D341Med (cell line): ENCODE data around the gene NLRP6.
"Not testable (repeated sequence)": the region's sequence is repeated elsewhere in the genome, so short reads cannot be mapped to it uniquely, and the experiment has no call there.

ENCODE experiments used
- DNase-seq: peaks from one replicate; pipeline ENCODE4 v3.0.0; 2012; ENCODE audit warnings: low spot score

NLRP6 gene

DNA sequence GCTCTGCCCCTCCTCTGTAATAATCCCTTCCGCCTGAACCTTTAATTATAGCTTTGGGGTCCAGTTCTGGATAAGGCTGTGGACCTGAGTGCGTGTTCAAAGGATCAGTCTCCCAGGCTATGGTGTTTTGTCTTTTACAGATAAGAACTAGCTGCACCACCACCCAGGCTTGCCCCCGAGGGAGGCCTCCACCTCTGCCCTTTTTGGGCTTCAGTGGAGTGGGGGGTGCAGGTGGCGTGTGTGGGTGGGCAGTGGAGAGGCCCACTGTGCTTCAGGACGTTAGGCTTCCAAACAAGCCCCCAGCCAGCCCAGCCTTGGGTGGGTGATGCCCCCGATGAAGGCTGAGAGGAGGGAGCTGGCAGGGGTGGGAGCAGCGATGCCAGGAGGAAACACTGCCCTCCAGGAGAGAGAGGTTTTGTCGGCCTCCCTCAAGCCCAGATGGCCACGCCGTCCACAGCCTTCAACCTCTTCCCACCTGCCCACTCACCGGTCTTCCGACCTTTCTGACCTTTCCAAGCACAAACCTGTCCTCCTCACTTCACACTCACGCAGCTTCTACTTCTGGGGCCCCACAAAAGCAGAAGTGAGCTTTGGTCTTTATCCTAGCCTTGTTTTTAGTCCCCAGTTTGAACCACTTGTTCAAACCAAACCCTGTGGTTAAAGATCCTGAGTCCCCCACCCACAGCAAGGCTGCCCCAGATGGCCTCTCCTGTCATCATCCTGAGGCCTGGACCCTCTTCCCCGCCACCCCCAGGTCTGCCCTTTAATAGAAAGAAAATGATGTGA lies 21.1 kb upstream of the NLRP6 start:
- no peak for DNase-seq

DNA sequence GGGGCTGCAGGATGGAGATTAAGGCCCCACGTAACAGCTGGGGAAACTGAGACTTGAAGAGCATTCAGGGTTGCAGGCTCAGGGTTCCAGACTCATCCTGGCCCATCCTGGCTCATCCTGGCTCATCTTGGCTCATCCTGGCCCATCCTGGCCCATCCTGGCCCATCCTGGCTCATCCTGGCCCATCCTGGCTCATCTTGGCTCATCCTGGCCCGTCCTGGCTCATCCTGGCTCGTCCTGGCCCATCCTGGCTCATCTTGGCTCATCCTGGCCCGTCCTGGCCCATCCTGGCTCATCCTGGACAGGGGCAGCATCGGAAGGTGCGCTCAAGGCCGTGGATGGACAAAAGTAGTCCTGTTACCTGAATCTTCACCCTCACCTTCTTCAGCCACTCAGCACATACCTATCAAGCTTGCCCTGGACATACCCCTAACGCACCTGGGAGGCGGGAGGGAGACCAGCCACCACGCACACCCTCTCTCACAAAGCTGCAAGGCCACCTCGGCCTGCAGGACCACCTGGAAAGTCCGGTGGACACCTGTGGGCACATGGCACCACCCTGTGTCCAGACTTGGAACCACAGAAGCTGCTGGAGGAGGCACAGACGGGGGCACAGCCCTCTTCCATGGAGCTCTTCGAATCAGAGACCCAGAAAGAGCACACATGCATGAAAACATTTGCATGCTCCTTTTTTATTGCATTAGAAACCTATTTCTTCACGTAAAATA lies 20.3 kb upstream of the NLRP6 start:
- no peak for DNase-seq

DNA sequence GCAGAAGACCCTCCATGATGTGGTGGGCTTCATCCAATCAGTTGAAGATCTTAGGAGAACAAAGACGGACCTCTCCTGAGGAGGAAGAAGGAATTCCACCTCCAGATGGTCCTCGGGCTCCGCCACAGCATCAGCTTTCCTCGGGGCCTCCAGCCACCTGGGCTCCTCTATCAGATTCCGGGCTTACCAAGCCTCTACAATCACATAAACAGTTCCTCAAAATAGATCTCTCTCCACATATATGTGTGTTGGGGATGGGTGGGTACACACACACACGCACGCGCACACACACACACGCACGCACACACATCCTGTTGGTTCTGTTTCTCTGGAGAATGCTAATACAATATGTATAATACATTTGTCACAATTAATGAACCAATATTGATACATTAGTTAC lies 18.8 kb upstream of the NLRP6 start:
- DNase-seq, result no peak

- DNase-seq, result no peak
These were observed 16.6 kb upstream of the NLRP6 start for GRCh38 chr11:261624-262023.

DNA sequence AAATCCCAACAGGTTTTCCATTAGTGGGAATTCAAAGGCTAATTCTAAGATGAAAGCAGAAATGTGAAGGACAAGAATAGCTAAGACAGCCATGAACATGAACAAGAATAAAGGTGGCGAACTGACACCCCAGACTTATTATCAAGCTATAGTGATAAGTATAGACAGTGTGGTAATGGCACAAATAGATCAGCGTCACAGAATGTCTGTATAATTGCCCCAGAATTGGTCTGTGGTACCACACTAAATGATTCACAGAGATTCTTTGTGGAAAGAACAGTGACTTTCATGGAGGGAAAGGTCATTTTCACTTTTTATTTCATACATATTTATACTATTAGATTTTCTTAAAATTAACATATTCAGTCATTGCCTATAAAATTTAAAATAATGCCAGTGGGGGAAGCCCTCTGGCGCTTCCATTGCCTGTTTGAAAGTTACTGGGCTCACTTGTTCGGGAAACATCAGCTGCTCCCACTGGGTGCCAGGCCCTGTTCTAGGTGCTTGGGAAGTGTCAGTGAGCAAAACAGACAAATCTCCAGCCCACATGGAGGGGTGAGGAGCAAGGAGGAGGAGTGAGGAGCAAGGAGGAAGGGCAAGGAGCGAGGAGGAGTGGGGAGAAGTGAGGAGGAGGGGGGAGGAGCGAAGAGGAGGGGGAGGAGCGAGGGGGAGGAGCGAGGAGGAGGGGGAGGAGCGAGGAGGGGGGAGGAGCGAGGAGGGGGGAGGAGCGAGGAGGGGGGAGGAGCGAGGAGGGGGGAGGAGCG lies 11.3 kb upstream of the NLRP6 start:
- DNase-seq, result no peak

DNA sequence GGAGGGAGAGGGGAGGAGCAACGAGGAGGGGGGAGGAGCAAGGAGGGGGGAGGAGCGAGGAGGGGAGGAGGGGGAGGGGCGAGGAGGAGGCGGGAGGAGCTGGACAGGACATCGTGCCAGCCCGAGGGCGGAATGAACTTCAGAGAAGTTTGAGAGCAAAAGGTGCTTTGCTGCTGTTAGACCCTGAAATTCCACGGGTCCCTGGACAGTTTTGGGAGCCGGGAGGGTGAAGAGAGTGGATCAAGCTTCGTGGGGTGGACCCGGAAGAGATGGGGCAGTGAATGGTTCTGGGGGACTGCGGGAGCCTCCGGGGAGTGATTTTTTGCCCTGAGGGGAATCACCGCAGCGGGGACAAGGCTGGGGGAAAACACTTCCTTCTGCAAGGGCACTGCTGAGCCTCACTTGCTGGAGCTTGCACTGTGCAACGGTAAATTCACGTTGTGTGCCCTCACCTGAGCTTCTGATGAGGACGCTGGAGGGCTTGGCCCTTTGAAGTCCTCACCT lies 10.7 kb upstream of the NLRP6 start:
- peak; percentile 39 for DNase-seq

DNA sequence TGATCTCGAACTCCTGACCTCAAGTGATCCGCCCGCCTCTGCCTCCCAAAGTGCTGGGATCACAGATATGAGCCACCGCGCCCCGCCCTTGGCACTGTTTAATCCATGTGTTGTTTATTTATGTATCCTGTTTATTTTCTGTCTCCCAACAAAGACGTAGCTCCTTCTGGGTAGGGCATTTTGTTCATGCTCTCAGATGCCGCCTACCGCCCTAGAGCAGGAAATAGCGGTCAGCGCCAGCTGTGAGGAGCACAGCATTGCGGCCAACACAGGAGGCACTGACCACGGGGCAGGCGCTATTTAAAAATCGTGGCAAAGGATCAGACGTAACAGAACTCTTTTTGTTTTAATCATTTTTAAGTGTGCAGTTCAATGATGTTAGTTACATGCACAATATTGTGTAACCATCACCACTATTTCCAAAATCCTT lies 9.5 kb upstream of the NLRP6 start:
- DNase-seq, result not testable (repeated sequence)

DNA sequence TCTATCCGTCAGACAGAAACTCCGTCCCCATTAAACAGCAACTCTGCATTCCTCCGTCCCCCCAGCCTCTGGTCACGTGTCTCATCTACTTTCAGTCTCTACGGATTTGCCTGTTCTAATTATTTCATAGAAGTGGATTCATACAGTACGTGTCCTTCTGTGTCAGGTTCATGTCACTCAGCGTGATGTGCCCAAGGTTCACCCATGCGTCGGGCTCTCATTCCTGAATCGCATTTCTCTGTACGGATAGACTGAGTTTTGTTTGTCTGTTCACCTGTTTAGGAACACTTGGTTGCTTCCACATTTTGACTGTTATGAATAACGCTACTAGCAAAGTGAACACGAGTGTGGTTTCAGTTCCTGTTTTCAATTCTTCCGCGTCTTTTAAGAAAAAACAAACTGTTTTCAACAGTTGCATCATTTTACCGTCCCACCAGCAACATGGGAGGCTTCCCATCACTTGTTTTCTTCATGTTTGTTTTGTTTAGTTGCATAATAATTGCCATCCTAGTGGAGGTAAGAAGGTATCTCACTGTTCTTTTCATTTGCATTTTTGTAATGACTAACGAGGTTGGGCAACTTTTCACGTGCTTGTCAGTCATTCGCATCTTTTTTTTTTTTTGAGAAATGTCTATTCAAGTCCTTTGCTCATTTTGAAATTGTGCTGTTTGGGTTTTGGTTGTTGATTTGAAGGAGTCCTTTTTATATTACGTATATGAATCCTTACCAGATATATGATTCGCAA lies 8.9 kb upstream of the NLRP6 start:
- DNase-seq, result no peak

GRCh38 chr11:270451-271318 lies 7.5 kb upstream of the NLRP6 start:
- DNase-seq, result no peak

GRCh38 chr11:271319-271715 lies 6.9 kb upstream of the NLRP6 start:
- DNase-seq, result no peak

DNA sequence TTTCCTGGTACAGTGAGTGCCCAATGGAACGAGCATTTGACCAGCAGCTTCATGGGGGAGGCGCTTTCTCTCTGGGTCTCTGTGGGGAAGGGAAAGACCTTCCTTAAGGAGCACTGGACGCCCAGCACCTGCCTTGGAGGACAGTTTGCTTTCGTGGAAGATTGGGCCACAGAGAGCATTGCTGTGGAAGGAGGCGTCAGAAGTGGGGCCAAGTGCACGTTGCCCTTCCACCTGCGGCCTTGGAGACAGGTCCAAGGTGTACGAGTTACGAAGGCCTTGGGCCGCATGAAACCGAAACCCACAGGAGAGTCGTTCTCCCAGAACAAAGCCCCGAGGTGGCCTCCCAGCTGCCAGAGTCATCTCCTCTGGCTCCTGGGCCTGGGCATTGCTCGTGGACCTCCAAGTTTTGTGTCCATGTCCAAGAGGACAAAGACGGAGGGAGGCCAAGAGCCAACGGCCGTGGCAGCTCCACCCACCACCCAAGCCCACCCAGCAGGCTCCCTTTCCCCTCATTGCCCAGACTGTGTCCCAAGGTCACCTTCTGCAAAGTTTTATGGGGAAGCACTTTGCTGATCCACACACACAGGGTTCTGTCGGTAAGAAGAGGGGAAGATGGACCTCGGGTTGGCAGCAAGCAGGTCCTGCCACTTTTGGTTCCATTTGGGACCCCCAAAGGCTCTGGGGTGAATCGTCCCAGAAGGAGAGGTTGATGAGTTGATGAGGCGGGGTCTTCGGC lies 5.8 kb upstream of the NLRP6 start:
- no peak for DNase-seq

DNA sequence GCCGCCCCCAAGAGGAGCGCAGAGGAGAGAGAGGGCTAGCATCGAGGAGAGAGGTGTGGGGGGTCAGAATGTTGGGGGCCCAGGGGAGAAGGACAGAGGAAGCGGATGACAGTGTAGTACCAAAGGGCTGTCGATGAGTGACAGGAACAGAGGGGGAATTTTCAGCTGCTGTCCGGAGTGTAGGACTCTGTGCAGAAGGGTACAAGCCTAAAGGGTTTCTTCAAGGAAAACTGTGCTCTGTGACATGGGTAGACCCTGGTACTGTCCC lies 5.3 kb upstream of the NLRP6 start:
- no peak for DNase-seq

GRCh38 chr11:276219-276618 lies 2.0 kb upstream of the NLRP6 start:
- no peak for DNase-seq

DNA sequence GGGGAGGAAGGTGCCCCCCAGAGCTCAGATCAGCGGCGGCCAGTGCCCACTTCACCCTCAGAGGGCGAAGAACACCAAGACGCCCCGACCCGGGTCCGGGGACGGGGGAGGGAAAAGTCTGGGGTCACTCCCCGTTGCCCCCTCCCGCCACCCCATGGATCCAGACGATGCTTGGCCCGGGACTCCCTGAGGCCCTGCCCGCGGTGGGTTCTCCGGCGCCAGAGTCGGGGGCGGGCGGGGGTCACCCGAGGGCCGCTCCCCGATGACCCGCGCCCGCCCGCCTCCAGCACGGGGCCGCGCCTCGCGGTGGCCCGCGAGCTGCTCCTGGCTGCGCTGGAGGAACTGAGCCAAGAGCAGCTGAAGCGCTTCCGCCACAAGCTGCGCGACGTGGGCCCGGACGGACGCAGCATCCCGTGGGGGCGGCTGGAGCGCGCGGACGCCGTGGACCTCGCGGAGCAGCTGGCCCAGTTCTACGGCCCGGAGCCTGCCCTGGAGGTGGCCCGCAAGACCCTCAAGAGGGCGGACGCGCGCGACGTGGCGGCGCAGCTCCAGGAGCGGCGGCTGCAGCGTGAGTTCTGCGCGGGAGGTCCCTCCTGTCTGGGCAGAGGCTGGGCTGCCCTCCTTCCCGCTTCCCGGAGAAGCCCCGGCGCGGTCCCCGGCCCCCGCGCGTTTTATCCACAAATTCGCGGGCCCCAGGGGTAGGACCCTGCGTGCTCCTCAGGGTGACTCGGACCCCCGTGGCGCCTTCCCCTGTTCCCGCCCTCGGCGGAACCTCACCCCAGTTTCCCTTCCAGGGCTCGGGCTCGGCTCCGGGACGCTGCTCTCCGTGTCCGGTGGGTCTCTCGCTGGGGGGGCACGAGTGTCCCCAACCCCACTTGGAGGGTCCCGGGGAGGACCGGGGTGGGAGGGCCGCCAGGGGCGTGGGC lies 1.1 kb downstream of the NLRP6 start:
- DNase-seq, result peak; percentile 57

DNA sequence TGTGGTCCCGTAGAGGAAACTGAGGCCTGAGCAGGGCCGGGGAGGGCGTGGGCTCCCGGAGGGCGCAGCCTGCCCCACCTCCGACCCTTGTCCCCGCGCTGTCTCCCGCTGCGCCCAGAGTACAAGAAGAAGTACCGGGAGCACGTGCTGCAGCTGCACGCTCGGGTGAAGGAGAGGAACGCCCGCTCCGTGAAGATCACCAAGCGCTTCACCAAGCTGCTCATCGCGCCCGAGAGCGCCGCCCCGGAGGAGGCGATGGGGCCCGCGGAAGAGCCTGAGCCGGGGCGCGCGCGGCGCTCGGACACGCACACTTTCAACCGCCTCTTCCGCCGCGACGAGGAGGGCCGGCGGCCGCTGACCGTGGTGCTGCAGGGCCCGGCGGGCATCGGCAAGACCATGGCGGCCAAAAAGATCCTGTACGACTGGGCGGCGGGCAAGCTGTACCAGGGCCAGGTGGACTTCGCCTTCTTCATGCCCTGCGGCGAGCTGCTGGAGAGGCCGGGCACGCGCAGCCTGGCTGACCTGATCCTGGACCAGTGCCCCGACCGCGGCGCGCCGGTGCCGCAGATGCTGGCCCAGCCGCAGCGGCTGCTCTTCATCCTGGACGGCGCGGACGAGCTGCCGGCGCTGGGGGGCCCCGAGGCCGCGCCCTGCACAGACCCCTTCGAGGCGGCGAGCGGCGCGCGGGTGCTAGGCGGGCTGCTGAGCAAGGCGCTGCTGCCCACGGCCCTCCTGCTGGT lies 1.9 kb downstream of the NLRP6 start:
- DNase-seq, result peak; percentile 69

DNA sequence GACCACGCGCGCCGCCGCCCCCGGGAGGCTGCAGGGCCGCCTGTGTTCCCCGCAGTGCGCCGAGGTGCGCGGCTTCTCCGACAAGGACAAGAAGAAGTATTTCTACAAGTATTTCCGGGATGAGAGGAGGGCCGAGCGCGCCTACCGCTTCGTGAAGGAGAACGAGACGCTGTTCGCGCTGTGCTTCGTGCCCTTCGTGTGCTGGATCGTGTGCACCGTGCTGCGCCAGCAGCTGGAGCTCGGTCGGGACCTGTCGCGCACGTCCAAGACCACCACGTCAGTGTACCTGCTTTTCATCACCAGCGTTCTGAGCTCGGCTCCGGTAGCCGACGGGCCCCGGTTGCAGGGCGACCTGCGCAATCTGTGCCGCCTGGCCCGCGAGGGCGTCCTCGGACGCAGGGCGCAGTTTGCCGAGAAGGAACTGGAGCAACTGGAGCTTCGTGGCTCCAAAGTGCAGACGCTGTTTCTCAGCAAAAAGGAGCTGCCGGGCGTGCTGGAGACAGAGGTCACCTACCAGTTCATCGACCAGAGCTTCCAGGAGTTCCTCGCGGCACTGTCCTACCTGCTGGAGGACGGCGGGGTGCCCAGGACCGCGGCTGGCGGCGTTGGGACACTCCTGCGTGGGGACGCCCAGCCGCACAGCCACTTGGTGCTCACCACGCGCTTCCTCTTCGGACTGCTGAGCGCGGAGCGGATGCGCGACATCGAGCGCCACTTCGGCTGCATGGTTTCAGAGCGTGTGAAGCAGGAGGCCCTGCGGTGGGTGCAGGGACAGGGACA lies 2.7 kb downstream of the NLRP6 start:
- peak; percentile 44 for DNase-seq

DNA sequence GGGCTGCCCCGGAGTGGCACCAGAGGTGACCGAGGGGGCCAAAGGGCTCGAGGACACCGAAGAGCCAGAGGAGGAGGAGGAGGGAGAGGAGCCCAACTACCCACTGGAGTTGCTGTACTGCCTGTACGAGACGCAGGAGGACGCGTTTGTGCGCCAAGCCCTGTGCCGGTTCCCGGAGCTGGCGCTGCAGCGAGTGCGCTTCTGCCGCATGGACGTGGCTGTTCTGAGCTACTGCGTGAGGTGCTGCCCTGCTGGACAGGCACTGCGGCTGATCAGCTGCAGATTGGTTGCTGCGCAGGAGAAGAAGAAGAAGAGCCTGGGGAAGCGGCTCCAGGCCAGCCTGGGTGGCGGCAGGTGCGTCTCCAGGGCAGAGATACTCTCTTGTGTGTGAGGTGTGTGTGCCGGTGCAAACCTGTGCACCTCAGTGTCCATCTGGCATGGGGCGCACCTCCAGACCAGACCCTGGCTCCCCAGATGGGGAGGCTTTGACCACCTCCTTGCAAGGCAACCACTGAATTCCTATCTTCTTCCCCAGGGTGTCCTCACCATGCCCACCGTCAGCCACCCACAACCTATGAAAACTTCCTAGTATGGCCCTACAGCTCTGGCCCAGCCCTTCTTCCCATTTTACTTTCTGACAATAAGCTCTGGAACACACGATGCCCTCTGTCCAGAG lies 3.4 kb downstream of the NLRP6 start:
- DNase-seq, result peak; percentile 37
